Right lung (tissue), 5 donors: Measurements from ENCODE around the gene DENND1A. TPM values are rescaled to one million over a fixed set of nuclear protein-coding genes. Genes with fewer than 3 reads are reported as not detected.
"Not testable (repeated sequence)": the region's sequence is repeated elsewhere in the genome, so short reads cannot be mapped to it uniquely, and the experiment has no call there.

Source experiments
- DNase-seq, 2 donors: peaks; one replicate each; pipeline ENCODE4 v3.0.0-alpha.2; 2013
- polyA plus RNA-seq, 5 donors: library from polyadenylated mRNA; unstranded; fragments of 120-200 nt; gene quantifications; one replicate each; pipeline versions ENCODE4 v1.2.1 to v1.2.3, GENCODE V29; 2013; ENCODE audit warnings: inconsistent platforms in 1 of 5, low replicate concordance in 1 of 5; ENCODE audit not compliant: insufficient read length in 5 of 5, insufficient read depth in 1 of 5

DENND1A gene
- polyA plus RNA-seq, 5 donors = 7.2 to 9.6 (median 8.9) TPM

GRCh38 chr9:123414204-123414603 is 515.7 kb downstream of the DENND1A start:
- no peak for DNase-seq

- no peak for DNase-seq
These were observed 517.6 kb downstream of the DENND1A start for GRCh38 chr9:123412171-123412820.

- DNase-seq = no peak
These were observed 518.3 kb downstream of the DENND1A start for GRCh38 chr9:123411636-123412035.

- DNase-seq = no peak
These were observed 518.7 kb downstream of the DENND1A start for GRCh38 chr9:123411191-123411590.

- no peak for DNase-seq
These were observed 519.5 kb downstream of the DENND1A start for GRCh38 chr9:123410281-123410910.

- no peak for DNase-seq
These were observed 521.3 kb downstream of the DENND1A start for GRCh38 chr9:123408313-123409262.

GRCh38 chr9:123407217-123407851 is 522.6 kb downstream of the DENND1A start:
- no peak for DNase-seq

GRCh38 chr9:123406691-123407216 is 523.2 kb downstream of the DENND1A start:
- no peak for DNase-seq

GRCh38 chr9:123406016-123406415 is 523.9 kb downstream of the DENND1A start:
- DNase-seq = no peak

- no peak for DNase-seq
These were observed 526.9 kb downstream of the DENND1A start for GRCh38 chr9:123402981-123403509.

- peak; percentile 40 to 52 for DNase-seq
These were observed 527.9 kb downstream of the DENND1A start for GRCh38 chr9:123401879-123402513.

- peak; percentile 54 to 67 for DNase-seq
These were observed 528.9 kb downstream of the DENND1A start for GRCh38 chr9:123400926-123401503.

- DNase-seq = no peak
These were observed 530.0 kb downstream of the DENND1A start for GRCh38 chr9:123399803-123400378.

GRCh38 chr9:123398938-123399337 is 531.0 kb downstream of the DENND1A start:
- not testable (repeated sequence) for DNase-seq

- no peak for DNase-seq
These were observed 532.0 kb downstream of the DENND1A start for GRCh38 chr9:123397975-123398374.

GRCh38 chr9:123395689-123396511 is 534.0 kb downstream of the DENND1A start:
- no peak for DNase-seq

- no peak for DNase-seq
These were observed 534.6 kb downstream of the DENND1A start for GRCh38 chr9:123395276-123395688.

GRCh38 chr9:123394291-123395235 is 535.4 kb downstream of the DENND1A start:
- no peak for DNase-seq
